CD4-positive, alpha-beta T cell treated with Interferon alpha-2 for 1 hour (primary cell): ENCODE data around the gene TSFM.

Experiments used
- DNase-seq, 2 donors: peaks; one replicate each; pipeline ENCODE4 v3.0.0-alpha.2; 2020 to 2022

The TSFM gene

DNA sequence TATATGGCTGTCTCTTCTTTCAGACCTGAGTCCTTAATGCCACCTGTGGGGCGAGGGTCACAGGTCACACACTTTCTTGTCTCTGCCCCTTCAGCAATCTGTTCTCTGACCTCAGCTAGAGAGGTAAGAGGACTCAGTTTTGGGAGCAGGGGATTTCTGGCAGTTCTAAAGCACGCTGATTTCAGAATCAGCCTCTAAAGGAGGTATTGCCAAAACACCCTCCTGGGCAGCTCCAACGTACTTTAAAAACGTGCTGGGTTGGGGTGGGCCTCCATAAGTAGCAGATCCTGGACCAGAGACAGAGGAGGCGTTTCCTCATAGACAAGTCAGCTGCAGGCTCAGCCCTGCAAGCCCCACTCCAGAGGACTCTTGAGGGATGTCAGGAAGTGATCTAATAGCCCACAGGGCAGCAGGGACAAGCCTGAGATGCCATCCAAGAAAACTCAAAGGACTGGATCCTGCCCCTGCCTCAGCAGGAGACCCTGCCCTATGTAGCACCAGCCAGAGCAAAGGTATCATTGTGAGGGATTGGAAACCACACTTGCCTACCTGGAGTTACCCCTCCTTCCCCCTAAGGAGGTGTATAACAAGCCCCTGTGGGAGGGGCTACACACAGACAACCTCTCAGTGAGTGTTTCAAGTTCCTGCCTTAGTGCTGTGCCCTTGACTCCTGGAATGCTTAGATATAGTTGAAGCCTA is 55.4 kb downstream of the TSFM start:
- peak in 1 of 2 donors; percentile 47 for DNase-seq

DNA sequence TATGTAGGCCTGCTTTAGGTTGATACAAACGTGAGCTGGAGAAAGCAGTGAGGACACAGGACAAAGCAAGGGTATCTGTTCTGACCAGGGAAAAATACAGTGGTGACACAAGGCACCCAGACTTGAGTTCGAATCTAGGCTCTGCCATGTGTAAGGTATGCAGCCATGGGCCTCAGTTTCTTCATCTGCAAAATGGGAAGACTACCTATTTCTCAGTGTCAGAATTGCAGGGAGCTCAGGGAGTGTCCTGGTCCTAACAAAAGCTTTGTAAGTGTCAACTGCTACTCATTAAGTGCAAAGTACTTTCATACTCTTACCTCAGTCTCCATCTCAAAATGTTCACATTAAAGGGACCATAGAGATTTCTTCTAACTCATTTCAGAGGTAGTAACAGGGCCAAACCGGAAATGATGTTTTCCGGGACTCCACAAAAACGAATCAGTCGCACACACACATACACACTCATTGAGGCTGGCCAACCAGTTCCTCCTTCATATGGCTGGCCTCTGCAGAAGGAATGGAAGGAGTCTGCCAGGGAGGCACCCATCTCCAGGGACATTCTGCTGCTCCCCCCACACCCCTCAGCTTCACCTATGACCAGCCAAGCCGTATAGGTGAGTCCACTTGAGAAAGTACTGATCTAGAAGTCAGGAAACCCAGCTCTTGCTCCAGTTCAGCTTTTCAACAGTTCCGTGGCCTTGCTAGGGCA is 56.2 kb downstream of the TSFM start:
- DNase-seq: peak in 1 of 2 donors; percentile 55

DNA sequence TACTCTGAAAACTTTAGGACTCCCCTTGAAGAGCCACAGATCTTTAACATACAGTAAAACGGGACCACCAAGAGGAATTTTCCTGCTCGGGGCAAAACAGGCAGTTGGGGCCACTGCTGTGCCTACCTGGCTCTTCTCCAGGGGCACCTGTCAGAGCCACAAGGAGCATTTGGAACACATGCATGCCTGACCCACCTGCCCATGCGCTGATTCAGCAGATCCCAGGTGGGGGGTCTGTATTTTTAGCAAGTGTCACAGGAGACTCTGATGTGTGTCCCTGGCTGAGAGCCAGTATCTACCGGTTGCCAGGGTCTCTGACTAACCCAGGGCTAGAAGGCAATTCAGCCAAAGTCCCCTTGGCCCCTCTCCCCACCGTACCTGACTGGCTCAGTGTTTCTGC is 57.4 kb downstream of the TSFM start:
- DNase-seq: no peak

DNA sequence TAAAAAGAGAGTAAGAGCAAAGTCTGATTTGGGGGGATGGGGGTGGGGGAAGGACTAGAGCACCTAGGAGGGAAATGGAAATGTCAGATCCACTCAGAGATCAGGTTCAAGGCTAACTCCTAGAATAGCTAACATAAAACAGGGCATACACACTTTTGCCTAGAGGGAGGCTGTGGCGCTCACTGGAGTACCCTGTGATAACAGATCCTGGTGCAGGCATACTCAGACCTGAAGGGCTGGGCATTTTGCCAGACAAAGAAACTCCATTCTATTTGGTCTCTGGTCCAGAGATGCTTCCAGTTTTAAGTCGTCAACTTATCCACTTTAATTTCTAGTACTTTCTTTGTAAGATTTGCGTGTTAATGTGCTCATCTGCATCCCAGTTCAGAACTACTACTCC is 58.1 kb downstream of the TSFM start:
- no peak for DNase-seq

DNA sequence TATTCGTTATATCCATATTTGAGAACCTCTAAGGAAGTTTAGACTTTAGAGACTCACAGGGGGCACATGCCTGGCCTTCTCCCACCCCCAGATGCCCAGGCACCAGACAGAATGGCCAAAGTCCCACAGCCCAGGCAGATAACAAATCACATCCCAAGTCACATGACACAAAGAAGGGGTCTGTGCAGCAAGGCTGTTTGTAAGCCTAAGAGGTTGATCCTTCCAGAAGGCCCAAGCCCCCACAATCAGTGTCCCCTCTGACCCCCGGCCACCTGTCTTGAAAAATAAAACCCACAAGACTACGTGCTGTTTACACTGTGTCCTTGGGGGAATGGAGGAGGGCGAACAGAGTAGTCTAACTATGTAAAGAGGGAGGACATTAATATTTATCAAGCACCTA is 58.9 kb downstream of the TSFM start:
- no peak for DNase-seq

DNA sequence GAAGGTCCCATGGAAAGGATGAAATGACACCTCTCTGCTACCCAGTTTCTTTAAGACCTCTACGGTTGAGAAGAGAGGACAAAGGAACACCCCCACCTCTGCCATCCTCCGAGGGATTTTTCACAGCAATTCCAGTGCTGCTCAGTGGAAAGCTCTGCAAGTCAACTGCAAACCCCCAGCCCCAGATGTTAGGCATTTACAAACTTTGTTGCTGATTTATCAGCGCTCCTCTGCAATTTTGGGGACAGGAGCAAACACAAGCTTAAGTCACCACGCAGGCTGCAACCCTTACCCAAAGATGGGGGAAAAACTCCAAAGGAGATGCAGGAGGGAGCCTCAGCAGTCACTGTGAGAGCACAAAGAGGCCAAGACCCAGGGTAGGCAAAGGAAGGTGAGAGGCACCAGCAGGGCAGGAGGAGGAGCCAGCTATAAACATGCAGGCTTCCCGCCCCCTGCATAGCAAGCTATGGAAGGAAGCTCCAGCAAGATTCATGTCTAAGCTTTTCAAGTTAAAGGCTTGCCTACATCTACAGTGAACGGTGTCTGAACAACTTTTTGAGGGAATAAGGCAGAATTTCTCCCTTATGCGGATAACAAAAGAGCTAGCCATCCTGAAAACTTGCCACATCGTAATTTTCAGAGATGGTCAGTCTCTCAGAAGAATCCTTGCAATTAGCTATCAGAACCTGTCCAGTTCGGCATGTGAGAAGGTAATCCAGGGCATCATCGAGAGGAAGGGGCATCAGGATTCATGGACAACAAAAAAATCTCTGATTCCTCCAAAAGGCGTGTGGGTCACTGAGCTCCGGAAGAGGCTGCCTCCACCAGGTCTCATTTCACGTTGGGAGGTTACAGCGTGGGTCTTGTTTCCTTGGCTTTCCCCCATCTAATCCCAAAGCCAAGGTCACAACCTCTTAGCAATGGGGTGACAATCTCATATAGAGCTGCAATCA is 60.0 kb downstream of the TSFM start:
- DNase-seq: peak in 1 of 2 donors; percentile 27

DNA sequence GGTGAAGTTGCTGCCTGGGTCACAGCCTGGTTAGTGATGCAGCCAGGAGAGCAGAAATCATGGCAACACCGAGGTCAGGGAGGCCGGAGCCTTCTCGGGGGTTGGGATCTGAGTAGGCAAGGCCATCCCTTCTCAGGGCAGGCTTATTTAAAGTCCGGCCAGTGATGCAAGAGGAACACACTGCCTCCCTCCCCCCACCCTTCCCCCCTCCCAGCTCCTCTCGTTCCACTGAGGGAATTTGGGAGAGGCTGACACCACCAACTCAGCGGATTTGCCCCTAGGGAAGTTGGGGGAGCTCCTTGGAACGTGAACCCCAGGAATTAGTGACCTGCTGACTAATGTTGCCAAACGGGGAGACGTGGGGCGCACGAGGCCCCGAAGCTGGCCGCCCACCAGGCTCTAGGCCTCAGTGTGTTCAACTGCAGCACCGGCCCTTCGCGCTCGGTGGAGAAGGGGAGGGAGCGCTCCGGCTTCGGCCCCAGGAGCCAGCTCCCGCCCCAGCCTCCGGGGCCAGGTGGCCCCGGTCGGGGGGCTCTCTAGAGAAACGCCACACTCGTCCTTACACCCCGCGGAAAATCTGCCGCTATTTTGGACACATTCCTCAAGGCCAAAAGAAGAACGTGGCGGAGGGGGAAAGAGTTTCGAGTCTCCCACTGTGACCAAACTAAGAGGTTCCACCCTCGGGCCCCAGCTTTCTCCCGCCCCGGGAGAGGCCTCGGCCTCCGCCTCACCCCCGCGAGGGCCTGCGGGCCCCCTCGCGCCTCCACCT is 62.3 kb downstream of the TSFM start:
- DNase-seq: peak in 1 of 2 donors; percentile 15

DNA sequence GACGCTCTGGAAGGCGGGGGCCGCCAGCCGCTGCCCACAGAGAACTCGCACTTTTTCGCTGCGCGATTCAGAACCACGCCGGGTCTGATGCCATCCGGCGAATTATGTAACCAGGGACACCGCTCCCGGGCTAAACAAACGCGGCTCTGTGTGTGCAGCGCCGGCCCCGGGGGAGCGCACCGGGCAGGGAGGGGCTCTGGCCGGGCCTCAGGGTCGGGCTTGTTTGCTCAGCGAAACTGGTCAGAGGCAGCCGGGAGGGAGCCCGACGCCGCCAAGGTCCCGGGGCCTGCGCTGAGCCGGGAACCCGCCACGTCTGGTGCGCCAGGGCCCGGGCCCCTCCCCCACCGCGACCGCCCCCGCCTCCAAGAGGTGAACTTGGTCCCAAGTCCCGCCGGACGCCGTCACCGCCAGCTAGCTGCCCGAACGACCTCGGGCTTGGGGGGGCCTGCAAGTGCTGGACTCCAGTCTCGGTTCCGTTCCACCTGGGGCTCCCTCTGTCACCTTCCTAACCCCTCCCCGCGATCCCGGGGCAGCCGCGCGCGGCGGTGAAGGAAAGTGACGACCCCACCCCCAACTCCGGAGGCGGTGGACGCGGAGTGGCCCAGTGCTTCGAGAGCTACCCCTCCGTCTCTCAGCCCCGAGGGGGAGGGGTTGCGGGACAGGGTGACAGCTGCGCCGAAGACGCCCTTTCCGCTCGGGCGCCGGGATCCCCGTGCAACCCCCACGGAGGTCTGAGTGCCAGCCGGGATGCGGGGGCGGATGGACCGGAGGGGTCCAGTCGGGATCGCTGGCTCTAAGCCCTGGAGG is 63.1 kb downstream of the TSFM start:
- peak; percentile 36 to 55 for DNase-seq

DNA sequence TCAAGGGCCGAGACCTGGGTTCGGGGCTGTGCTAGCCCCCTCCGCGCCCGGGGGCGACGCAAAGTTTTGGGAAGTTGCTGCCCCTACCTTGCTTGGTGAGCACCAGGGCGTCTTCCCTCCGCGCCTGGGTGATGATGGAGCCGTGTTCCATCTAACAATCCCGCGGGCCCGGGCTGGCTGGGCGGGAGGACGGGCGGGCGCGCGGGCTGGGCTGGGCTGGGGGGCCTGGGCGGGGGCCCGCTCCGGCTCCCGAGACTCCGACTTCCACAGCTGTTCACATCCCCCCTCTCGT is 63.6 kb downstream of the TSFM start:
- no peak for DNase-seq

DNA sequence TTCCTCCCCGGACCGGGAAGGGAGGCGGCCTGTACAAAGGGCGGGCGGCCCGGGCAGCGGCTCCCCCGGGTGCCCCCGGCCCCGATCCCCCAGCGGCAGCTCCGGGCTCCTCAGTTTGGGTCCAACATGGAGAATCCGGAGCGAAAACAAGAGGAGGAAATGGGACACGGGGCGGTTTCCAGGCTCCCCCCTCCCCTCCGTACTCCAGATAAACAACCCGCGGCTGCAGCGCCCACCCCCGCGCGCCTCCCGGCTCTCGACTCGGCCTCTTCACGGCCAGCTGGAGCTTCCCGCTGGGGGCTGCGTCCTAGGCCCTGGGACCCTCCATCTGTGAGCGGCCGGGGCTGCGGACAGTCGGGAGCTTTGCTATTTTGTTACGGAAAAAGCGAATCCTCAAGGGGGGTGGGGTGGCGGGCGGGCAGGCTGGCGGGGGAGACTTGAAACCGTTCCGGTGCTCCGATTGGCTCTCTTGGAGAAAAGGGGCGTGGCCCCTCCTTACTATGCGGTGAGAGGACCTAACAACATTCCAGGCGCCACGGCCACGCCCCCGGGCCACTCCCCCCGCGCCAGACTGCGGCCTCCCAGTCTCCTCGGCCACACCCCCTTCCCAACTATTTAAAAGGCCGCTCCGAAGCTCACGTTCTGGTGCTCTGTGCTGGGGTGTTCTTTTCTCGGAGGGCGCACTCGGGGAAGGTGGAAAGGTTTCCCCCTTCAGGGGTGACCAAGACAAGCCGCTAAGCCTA is 64.2 kb downstream of the TSFM start, which contains the start of gene CTDSP2:
TSS of gene CTDSP2 (minus strand) at position 153 of the 743 bp plus-strand sequence. CDS start 294 bp downstream, outside the sequence.
- DNase-seq: peak; percentile 89 to 91
